WTC11 (cell line): Measurements from ENCODE around the gene CTBP1.

Experiments
- ARID4B ChIP-seq: sonication (generic); formaldehyde crosslinking; IDR thresholded peaks from 2 replicates; pipeline ENCODE4 v1.8.0; 2023; ENCODE audit warnings: missing genetic modification reagents, mild to moderate bottlenecking, borderline replicate concordance
- ATF3 ChIP-seq: sonication (generic); formaldehyde crosslinking; conservative IDR thresholded peaks from 2 replicates; pipeline ENCODE4 v1.8.1; 2022; ENCODE audit warnings: mild to moderate bottlenecking, missing genetic modification reagents
- CREB1 ChIP-seq: sonication (generic); formaldehyde crosslinking; IDR thresholded peaks from 2 replicates; pipeline ENCODE4 v1.8.0; 2023; ENCODE audit warnings: mild to moderate bottlenecking, missing genetic modification reagents
- JUN ChIP-seq: sonication (generic); formaldehyde crosslinking; IDR thresholded peaks from 2 replicates; pipeline ENCODE4 v1.8.0; 2023; ENCODE audit warnings: mild to moderate bottlenecking, missing genetic modification reagents
- MXD4 ChIP-seq: fragments of 250-450 bp; sonication (Bioruptor Pico); IDR thresholded peaks from 2 replicates; pipeline ENCODE4 v1.8.0; 2021; ENCODE audit warnings: mild to moderate bottlenecking, moderate library complexity, borderline replicate concordance
- NR2C2 ChIP-seq: sonication (generic); formaldehyde crosslinking; IDR thresholded peaks from 2 replicates; pipeline ENCODE4 v1.8.0; 2022; ENCODE audit warnings: mild to moderate bottlenecking, missing genetic modification reagents
- SP1 ChIP-seq: sonication (generic); formaldehyde crosslinking; conservative IDR thresholded peaks from 2 replicates; pipeline ENCODE4 v1.8.1; 2022; ENCODE audit warnings: missing genetic modification reagents
- ZBTB21 ChIP-seq: sonication (generic); formaldehyde crosslinking; IDR thresholded peaks from 2 replicates; pipeline ENCODE4 v1.8.1; 2023; ENCODE audit warnings: mild to moderate bottlenecking, missing genetic modification reagents, borderline replicate concordance
- TF ChIP-seq, protein P1 (sequence below): fragments of 200-600 bp; IDR thresholded peaks from 2 replicates; pipeline ENCODE4 v1.8.0; 2022; ENCODE audit warnings: antibody characterized with exemption
- TF ChIP-seq, protein P2 (sequence below): sonication (generic); formaldehyde crosslinking; IDR thresholded peaks from 2 replicates; pipeline ENCODE4 v1.8.1; 2022; ENCODE audit warnings: low read depth, missing genetic modification reagents, borderline replicate concordance
- TF ChIP-seq, protein P3 (sequence below): sonication (generic); formaldehyde crosslinking; IDR thresholded peaks from 2 replicates; pipeline ENCODE4 v1.8.1; 2023; ENCODE audit warnings: mild to moderate bottlenecking, missing genetic modification reagents, moderate library complexity
- TF ChIP-seq, protein P4 (sequence below): fragments of 250-450 bp; sonication (Bioruptor Pico); IDR thresholded peaks from 2 replicates; pipeline ENCODE4 v1.9.0; 2021; ENCODE audit warnings: mild to moderate bottlenecking, borderline replicate concordance

DNA sequence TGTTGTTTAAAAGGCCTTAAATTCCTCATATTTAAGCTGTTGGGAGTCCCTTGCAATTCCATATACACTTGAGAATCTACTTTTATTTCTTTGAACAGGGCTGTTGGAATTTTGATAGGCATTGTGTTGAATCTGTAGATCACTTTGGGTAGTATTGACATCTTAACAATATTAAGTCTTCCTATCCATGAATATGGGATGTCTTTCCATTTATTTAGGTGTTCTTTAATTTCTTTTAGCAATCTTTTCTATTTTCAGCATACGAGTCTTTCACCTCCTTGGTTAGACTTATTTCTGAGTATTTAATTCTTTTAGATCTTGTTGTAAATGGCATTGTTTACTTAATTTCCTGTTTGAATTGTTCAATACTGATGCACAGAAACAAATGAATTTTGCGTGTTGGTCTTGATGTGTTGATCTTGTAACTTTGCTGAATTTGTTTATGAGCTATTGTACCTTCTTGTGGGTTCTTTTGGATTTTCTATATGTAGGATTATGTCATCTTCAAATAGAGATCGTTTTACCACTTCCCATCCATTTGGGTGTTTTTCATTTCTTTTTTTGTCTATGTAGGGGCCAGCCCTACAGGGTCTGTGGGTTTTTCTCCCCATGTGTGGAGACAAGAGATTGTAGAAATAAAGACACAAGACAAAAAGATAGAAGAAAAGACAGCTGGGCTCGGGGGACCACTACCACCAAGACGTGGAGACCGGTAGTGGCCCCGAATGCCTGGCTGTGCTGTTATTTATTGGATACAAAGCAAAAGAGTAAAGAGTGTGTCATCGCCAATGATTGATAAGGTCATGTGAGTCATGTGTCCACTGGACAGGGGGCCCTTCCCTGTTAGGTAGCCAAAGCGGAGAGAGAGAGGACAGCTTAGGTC, 18.2 kb upstream of the CTBP1 start:
- TF ChIP-seq, protein P1, sequence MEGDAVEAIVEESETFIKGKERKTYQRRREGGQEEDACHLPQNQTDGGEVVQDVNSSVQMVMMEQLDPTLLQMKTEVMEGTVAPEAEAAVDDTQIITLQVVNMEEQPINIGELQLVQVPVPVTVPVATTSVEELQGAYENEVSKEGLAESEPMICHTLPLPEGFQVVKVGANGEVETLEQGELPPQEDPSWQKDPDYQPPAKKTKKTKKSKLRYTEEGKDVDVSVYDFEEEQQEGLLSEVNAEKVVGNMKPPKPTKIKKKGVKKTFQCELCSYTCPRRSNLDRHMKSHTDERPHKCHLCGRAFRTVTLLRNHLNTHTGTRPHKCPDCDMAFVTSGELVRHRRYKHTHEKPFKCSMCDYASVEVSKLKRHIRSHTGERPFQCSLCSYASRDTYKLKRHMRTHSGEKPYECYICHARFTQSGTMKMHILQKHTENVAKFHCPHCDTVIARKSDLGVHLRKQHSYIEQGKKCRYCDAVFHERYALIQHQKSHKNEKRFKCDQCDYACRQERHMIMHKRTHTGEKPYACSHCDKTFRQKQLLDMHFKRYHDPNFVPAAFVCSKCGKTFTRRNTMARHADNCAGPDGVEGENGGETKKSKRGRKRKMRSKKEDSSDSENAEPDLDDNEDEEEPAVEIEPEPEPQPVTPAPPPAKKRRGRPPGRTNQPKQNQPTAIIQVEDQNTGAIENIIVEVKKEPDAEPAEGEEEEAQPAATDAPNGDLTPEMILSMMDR, result no peak
- TF ChIP-seq, protein P2, sequence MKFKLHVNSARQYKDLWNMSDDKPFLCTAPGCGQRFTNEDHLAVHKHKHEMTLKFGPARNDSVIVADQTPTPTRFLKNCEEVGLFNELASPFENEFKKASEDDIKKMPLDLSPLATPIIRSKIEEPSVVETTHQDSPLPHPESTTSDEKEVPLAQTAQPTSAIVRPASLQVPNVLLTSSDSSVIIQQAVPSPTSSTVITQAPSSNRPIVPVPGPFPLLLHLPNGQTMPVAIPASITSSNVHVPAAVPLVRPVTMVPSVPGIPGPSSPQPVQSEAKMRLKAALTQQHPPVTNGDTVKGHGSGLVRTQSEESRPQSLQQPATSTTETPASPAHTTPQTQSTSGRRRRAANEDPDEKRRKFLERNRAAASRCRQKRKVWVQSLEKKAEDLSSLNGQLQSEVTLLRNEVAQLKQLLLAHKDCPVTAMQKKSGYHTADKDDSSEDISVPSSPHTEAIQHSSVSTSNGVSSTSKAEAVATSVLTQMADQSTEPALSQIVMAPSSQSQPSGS, result no peak
- TF ChIP-seq JUN (CRISPR knock-in tag) (no peak), ARID4B (CRISPR knock-in tag) (no peak), NR2C2 (CRISPR knock-in tag) (no peak), MXD4 (no peak), SP1 (CRISPR knock-in tag) (no peak), CREB1 (no peak), ZBTB21 (CRISPR knock-in tag) (no peak), ATF3 (no peak)
- TF ChIP-seq, protein P3, sequence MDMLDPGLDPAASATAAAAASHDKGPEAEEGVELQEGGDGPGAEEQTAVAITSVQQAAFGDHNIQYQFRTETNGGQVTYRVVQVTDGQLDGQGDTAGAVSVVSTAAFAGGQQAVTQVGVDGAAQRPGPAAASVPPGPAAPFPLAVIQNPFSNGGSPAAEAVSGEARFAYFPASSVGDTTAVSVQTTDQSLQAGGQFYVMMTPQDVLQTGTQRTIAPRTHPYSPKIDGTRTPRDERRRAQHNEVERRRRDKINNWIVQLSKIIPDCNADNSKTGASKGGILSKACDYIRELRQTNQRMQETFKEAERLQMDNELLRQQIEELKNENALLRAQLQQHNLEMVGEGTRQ (CRISPR knock-in tag), result no peak
- TF ChIP-seq, protein P4, sequence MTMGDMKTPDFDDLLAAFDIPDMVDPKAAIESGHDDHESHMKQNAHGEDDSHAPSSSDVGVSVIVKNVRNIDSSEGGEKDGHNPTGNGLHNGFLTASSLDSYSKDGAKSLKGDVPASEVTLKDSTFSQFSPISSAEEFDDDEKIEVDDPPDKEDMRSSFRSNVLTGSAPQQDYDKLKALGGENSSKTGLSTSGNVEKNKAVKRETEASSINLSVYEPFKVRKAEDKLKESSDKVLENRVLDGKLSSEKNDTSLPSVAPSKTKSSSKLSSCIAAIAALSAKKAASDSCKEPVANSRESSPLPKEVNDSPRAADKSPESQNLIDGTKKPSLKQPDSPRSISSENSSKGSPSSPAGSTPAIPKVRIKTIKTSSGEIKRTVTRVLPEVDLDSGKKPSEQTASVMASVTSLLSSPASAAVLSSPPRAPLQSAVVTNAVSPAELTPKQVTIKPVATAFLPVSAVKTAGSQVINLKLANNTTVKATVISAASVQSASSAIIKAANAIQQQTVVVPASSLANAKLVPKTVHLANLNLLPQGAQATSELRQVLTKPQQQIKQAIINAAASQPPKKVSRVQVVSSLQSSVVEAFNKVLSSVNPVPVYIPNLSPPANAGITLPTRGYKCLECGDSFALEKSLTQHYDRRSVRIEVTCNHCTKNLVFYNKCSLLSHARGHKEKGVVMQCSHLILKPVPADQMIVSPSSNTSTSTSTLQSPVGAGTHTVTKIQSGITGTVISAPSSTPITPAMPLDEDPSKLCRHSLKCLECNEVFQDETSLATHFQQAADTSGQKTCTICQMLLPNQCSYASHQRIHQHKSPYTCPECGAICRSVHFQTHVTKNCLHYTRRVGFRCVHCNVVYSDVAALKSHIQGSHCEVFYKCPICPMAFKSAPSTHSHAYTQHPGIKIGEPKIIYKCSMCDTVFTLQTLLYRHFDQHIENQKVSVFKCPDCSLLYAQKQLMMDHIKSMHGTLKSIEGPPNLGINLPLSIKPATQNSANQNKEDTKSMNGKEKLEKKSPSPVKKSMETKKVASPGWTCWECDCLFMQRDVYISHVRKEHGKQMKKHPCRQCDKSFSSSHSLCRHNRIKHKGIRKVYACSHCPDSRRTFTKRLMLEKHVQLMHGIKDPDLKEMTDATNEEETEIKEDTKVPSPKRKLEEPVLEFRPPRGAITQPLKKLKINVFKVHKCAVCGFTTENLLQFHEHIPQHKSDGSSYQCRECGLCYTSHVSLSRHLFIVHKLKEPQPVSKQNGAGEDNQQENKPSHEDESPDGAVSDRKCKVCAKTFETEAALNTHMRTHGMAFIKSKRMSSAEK (CRISPR knock-in tag), result no peak
